Activated CD8-positive, alpha-beta T cell treated with anti-CD3 and anti-CD28 coated beads, Interleukin-2, amount 10 ng/mL, durations not matched to agents 7 days and 5 days (primary cell): Measurements from ENCODE around the gene STK11. TPM values are rescaled to one million over a fixed set of nuclear protein-coding genes. Genes with fewer than 3 reads are reported as not detected.

Experiments used
- ATAC-seq: fragments of 150-1000 bp; cut with Tn5 transposase; one replicate; pipeline ENCODE4 v1.10.0; 2021; ENCODE audit warnings: moderate library complexity
- CTCF ChIA-PET: fragments of 350-600 bp; sonication (Branson Sonifier 250); formaldehyde crosslinking; loops from one replicate; lab custom pipeline; 2021; ENCODE audit warnings: antibody characterized with exemption; lab: Charles Lee
- POLR2A ChIA-PET: fragments of 350-600 bp; sonication (Branson Sonifier 250); formaldehyde crosslinking; loops from one replicate; lab custom pipeline; 2021; ENCODE audit warnings: antibody characterized with exemption; lab: Charles Lee
- DNase-seq: peaks from one replicate; pipeline ENCODE4 v3.0.0-alpha.2; 2020
- H3K27ac Mint-ChIP-seq: one replicate; pipeline ENCODE4 v1.8.0; 2021; ENCODE audit warnings: mild to moderate bottlenecking, mixed read lengths
- H3K27me3 Mint-ChIP-seq: one replicate; pipeline ENCODE4 v1.8.0; 2021; ENCODE audit warnings: low read depth, mixed read lengths
- H3K36me3 Mint-ChIP-seq: one replicate; pipeline ENCODE4 v1.8.0; 2021; ENCODE audit warnings: low read depth, mixed read lengths
- H3K4me1 Mint-ChIP-seq: one replicate; pipeline ENCODE4 v1.8.0; 2021; ENCODE audit warnings: low read depth, mixed read lengths
- H3K4me3 Mint-ChIP-seq: one replicate; pipeline ENCODE4 v1.8.0; 2021; ENCODE audit warnings: mild to moderate bottlenecking, mixed read lengths
- H3K9me3 Mint-ChIP-seq: one replicate; pipeline ENCODE4 v1.8.0; 2022; ENCODE audit warnings: mixed read lengths; ENCODE audit not compliant: insufficient read depth
- total RNA-seq, 2 experiments: library from RNA; stranded (reverse); gene quantifications; one replicate each; pipeline ENCODE4 v1.2.3, GENCODE V29; 2021

The STK11 gene
- total RNA-seq, 2 experiments from 2014 or later = 68.8 to 70.8 TPM

DNA sequence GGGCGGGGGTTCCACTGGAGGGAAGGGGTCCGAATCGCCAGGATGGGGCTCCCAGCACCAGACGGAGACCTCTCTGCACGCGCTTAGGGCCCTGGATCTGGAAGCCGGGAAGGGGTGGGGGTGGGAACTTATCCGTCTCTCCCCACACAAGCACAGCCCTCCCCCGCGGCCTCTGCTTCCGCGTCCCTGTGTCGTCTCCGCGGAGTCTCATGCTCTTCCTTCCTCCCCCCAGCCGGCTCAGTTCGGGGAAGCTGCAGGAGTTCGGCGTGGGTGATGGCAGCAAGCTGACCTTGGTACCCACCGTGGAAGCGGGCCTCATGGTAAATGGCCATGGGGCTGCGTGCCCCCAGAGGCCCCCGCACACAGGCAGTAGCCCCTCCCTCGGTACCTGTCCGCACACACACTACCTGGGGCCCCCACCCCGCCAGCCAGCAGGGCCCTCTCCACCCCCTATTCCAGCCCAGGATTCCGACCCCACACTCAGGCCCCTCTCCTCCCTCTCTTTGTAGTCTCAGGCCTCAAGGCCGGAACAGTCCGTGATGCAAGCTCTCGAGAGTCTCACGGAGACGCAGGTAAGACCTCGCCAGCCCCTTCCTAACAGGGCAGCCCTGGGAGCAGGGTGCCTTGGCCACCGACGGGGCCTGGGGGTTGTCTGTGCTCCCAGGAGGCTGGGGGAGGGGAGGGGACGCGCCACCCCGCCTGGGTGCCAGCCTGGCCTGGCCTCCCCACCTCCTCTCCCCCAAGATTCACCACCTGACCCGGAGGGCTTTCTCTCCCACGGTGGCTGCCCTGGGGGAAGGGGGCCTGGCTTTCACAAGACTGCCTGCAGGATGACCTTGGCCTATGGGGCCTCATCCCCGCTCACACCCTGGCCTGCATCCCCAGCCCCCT lies 46.0 kb downstream of the STK11 start:
- ChIA-PET POLR2A (interaction anchor here (0.5 to 3.2 kb wide), 5 partner anchors 10 to 31 kb away, joined by 3 to 52 read pairs (median 4); partner anchors contain the start of gene CIRBP), CTCF (interaction anchor here (1.3 kb wide), 1 partner anchor 15 kb away, joined by 11 read pairs; no protein-coding TSS in a partner anchor)
- ATAC-seq = peak; percentile 2

GRCh38 chr19:1252221-1252820 lies 46.7 kb downstream of the STK11 start:
- H3K27me3 Mint-ChIP-seq = no peaks in the 10 kb centered on the region
- peak overlapping the region; percentile 88 for H3K27ac Mint-ChIP-seq
- ATAC-seq (no peak), DNase-seq (peak; percentile 87)
- CTCF ChIA-PET = interaction anchor here (1.3 to 4.9 kb wide), 3 partner anchors 8 to 14 kb away, joined by 11 to 45 read pairs (median 29); no protein-coding TSS in a partner anchor
- H3K4me3 Mint-ChIP-seq = peak overlapping the region; percentile 91
- no peaks in the 10 kb centered on the region for H3K9me3 Mint-ChIP-seq
- peaks cover 48% of the 10 kb centered on the region for H3K36me3 Mint-ChIP-seq
- POLR2A ChIA-PET = interaction anchor here (0.5 to 3.2 kb wide), 9 partner anchors 8 to 31 kb away, joined by 3 to 52 read pairs (median 9); partner anchors contain the start of genes CIRBP and FAM174C
- peaks cover 26% of the 10 kb centered on the region for H3K4me1 Mint-ChIP-seq

More for the DNA sequence above, 46.0 kb downstream of the STK11 start:
- Mint-ChIP-seq H3K36me3 (peaks cover 45% of the 10 kb centered on the region), H3K9me3 (no peaks in the 10 kb centered on the region), H3K4me3 (peak overlapping the region; percentile 91), H3K4me1 (peaks cover 23% of the 10 kb centered on the region), H3K27ac (peak overlapping the region; percentile 88), H3K27me3 (no peaks in the 10 kb centered on the region)
- peak; percentile 79 for DNase-seq

DNA sequence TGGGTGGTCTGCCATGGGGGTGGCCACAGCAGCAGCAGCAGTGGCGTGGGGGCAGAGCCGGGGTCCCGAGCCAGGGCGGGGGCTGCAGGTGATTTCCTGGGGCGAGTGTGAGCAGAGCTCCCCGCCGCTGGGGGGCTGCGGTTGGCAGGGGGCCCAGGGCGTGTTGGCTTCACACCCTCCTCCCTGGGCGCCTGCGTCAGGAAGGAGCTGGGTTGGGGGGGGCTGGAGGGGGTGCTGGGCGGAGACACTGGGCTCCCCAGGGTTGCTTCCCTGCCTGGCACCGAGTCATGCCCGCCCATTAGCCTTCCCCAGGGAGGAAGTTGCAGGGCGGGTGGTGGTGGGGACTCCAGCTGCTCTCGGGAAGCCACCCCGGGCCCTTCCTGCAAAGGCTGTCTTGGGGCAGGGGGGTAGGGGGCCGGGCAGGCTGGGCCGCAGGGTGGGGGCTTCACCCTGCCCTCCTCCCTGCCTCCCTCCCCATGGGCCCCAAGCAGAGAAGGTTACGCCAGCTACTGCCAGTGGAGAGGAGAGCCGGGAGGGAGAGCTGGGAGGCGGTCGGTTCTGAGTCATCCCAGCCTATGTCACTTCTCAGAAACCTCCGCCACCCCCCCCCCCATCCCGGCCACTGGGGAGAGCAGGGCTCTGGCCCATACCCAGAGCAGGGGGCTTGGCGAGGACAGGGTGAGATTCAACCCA lies 47.4 kb downstream of the STK11 start:
- DNase-seq (peak; percentile 85), ATAC-seq (peak; percentile 16)
- Mint-ChIP-seq H3K36me3 (peaks cover 55% of the 10 kb centered on the region), H3K4me3 (peak overlapping the region; percentile 91), H3K4me1 (peaks cover 30% of the 10 kb centered on the region), H3K27ac (peak overlapping the region; percentile 81), H3K27me3 (no peaks in the 10 kb centered on the region), H3K9me3 (no peaks in the 10 kb centered on the region)
- CTCF ChIA-PET = interaction anchor here (0.7 to 4.9 kb wide), 4 partner anchors 8 to 16 kb away, joined by 3 to 45 read pairs (median 16); partner anchors contain the start of gene CIRBP
- POLR2A ChIA-PET = interaction anchor here (0.9 to 3.2 kb wide), 6 partner anchors 8 to 22 kb away, joined by 3 to 52 read pairs (median 10); partner anchors contain the start of genes CIRBP and FAM174C

GRCh38 chr19:1253514-1254080 lies 48.0 kb downstream of the STK11 start:
- ChIA-PET CTCF (interaction anchor here (0.7 to 4.9 kb wide), 4 partner anchors 8 to 15 kb away, joined by 3 to 45 read pairs (median 16); partner anchors contain the start of gene CIRBP), POLR2A (interaction anchor here (1.2 to 3.2 kb wide), 5 partner anchors 9 to 22 kb away, joined by 3 to 52 read pairs (median 10); partner anchors contain the start of genes CIRBP and FAM174C)
- ATAC-seq (no peak), DNase-seq (no peak)
- peaks cover 35% of the 10 kb centered on the region for H3K4me1 Mint-ChIP-seq
- H3K9me3 Mint-ChIP-seq = no peaks in the 10 kb centered on the region
- H3K27me3 Mint-ChIP-seq = no peaks in the 10 kb centered on the region
- peaks cover 61% of the 10 kb centered on the region for H3K36me3 Mint-ChIP-seq
- H3K27ac Mint-ChIP-seq = peak overlapping the region; percentile 79
- peak overlapping the region; percentile 91 for H3K4me3 Mint-ChIP-seq

- POLR2A ChIA-PET = interaction anchor here (1.8 to 3.2 kb wide), 4 partner anchors 10 to 19 kb away, joined by 10 to 52 read pairs (median 10); partner anchors contain the start of gene CIRBP
- no peaks in the 10 kb centered on the region for H3K9me3 Mint-ChIP-seq
- H3K27me3 Mint-ChIP-seq = no peaks in the 10 kb centered on the region
- peaks cover 40% of the 10 kb centered on the region for H3K4me1 Mint-ChIP-seq
- ATAC-seq (no peak), DNase-seq (no peak)
- peaks cover 66% of the 10 kb centered on the region for H3K36me3 Mint-ChIP-seq
- CTCF ChIA-PET = interaction anchor here (1.8 to 4.9 kb wide), 3 partner anchors 10 to 13 kb away, joined by 9 to 45 read pairs (median 29); no protein-coding TSS in a partner anchor
- peak overlapping the region; percentile 41 for H3K27ac Mint-ChIP-seq
- no peak overlapping the region for H3K4me3 Mint-ChIP-seq
Measured at GRCh38 chr19:1254081-1254527, 48.5 kb downstream of the STK11 start.

DNA sequence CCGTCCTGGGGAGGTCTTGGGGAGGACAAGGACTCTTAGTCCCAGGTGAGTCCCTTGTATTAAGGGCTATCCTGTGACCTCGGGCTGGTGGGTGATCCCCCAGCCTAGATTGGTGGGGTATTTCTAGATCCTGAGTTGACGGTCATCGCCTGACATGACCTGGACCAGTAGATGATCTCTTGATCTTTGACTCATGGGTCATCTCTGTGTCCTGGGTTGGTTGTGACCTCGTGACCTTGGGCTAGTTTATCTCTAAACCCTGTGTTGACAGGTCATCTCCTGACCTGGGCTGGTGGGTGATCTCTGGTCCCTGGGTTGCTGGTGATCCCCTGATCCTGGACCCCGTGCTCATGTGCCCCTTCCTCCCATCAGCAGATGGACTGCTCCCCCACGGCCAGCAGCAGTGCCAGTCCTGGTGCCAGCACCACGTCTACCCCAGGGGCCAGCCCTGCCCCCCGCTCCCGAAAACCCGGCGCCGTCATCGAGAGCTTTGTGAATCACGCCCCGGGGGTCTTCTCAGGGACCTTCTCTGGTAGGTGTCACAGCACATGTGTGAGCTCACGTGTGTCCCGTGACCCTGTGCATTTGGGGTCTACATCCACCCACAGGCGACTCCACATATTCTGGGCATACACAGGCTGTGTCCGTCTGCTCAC lies 49.1 kb downstream of the STK11 start:
- POLR2A ChIA-PET = interaction anchor here (6.9 kb wide), 1 partner anchor 14 kb away, joined by 73 read pairs; the partner anchor contains the start of gene CIRBP
- peaks cover 70% of the 10 kb centered on the region for H3K36me3 Mint-ChIP-seq
- H3K9me3 Mint-ChIP-seq = no peaks in the 10 kb centered on the region
- ATAC-seq = no peak
- H3K27ac Mint-ChIP-seq = peak overlapping the region; percentile 41
- peaks cover 46% of the 10 kb centered on the region for H3K4me1 Mint-ChIP-seq
- peak overlapping the region; percentile 42 for H3K4me3 Mint-ChIP-seq
- CTCF ChIA-PET = interaction anchor here (2.4 to 4.9 kb wide), 2 partner anchors 10 to 12 kb away, joined by 9 to 45 read pairs; no protein-coding TSS in a partner anchor
- H3K27me3 Mint-ChIP-seq = no peaks in the 10 kb centered on the region
- no peak for DNase-seq

DNA sequence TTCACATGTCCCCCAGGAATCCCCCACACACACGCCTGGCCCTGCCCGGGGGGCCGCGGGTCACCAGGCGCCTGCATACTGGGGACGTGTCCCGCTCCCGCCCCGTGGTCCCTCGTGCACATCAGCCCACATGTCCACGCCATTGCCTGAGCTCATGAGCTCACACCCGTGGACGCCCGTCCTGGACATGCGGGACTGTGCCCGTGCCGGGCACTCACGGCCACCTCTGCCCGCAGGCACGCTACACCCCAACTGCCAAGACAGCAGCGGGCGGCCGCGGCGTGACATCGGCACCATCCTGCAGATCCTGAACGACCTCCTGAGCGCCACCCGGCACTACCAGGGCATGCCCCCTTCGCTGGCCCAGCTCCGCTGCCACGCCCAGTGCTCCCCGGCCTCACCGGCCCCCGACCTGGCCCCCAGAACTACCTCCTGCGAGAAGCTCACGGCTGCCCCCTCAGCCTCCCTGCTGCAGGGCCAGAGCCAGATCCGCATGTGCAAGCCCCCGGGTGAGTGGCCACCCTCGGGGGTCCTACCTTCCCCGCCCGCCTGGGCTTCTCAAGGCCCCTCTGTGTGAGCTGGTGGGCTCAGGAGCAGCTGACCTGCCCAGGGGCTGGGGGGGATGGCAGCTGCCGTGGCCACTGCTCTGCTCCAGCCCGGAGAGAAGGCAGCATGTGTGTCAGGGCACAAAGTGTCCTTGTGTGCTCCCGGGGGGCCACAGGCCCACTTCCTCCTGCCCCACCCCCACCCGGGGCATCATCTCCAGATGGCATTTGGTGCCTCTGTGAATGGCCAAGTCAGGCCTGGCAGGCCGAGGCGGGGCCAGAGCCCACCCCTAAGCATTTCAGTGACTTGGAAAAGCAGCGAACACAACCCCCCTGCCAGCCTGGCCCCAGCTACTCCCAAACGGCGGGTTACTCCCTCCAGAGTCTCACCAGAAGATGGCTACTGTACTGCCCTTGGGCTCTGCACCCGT lies 49.9 kb downstream of the STK11 start:
- CTCF ChIA-PET = interaction anchor here (2.4 to 4.9 kb wide), 2 partner anchors 11 kb away, joined by 9 to 45 read pairs; no protein-coding TSS in a partner anchor
- H3K36me3 Mint-ChIP-seq = peaks cover 69% of the 10 kb centered on the region
- H3K4me1 Mint-ChIP-seq = peaks cover 50% of the 10 kb centered on the region
- peak overlapping the region; percentile 41 for H3K27ac Mint-ChIP-seq
- no peaks in the 10 kb centered on the region for H3K9me3 Mint-ChIP-seq
- no peaks in the 10 kb centered on the region for H3K27me3 Mint-ChIP-seq
- POLR2A ChIA-PET = interaction anchor here (6.9 kb wide), 1 partner anchor 13 kb away, joined by 73 read pairs; the partner anchor contains the start of gene CIRBP
- no peak for ATAC-seq
- H3K4me3 Mint-ChIP-seq = peak overlapping the region; percentile 42
- DNase-seq = no peak

GRCh38 chr19:1256646-1257474 lies 51.3 kb downstream of the STK11 start:
- peak overlapping the region; percentile 97 for H3K4me3 Mint-ChIP-seq
- POLR2A ChIA-PET = interaction anchor here (0.6 to 6.9 kb wide), 2 partner anchors 12 to 88 kb away, joined by 3 to 73 read pairs; partner anchors contain the start of gene CIRBP
- H3K27ac Mint-ChIP-seq = peak overlapping the region; percentile 92
- CTCF ChIA-PET = interaction anchor here (2.4 to 4.9 kb wide), 2 partner anchors 10 to 13 kb away, joined by 9 to 45 read pairs; no protein-coding TSS in a partner anchor
- H3K4me1 Mint-ChIP-seq = peaks cover 56% of the 10 kb centered on the region
- DNase-seq (no peak), ATAC-seq (no peak)
- peaks cover 66% of the 10 kb centered on the region for H3K36me3 Mint-ChIP-seq
- H3K9me3 Mint-ChIP-seq = no peaks in the 10 kb centered on the region
- H3K27me3 Mint-ChIP-seq = no peaks in the 10 kb centered on the region
